ENCODE data around the gene SLC6A3.

Gene SLC6A3

DNA sequence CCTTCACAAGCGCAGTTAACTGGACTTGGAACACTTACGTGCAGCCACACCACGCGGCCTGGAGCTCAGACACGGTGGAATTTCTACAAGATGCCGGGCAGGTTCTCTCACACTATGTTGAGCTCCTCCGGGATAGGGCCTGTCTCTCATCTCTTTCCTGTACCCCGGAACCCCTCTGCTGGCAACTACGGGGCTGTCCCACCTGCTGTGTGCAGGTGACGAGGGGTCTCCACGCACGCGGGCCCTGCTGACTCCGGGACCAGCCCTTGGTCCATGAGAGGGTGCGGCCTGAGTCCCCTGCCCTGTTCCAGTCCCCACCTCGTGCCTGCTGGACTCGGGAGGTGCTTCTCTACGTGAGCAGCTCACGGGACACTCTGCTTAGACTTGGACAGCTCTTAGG, 40.1 kb downstream of the SLC6A3 start:
- Histone ChIP-seq H3K36me3 (no peaks in the 10 kb centered on the region), H3K27me3 (no peaks in the 10 kb centered on the region)

DNA sequence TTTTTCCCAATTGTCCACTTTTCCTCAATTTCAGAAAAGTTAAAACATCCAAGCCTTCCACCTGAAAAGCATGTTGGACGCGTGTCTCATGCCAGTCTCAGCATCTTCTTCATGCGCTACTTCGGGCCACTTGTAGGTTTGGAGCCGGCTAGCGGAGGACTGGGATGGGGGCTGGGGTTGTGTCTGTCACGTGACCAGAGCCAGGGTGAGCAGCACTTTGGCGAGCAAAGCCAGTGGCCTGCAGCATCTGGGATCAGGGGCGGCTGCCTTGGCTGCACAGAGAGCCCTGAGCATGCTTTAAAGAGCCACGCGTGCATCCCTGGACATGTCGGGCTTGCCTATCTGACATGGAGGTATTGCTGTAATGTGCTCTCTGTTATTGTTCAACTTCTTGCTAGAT, 41.2 kb downstream of the SLC6A3 start:
- Histone ChIP-seq H3K36me3 (no peaks in the 10 kb centered on the region), H3K9me3 (no peaks in the 10 kb centered on the region), H3K4me1 (peaks cover 6% of the 10 kb centered on the region), H3K27me3 (no peaks in the 10 kb centered on the region; the same call in 1 of the 2 replicates), H3K4me3 (ENCODE audit: low read depth, low read length) (no peak overlapping the region)
- TF ChIP-seq, protein P1, sequence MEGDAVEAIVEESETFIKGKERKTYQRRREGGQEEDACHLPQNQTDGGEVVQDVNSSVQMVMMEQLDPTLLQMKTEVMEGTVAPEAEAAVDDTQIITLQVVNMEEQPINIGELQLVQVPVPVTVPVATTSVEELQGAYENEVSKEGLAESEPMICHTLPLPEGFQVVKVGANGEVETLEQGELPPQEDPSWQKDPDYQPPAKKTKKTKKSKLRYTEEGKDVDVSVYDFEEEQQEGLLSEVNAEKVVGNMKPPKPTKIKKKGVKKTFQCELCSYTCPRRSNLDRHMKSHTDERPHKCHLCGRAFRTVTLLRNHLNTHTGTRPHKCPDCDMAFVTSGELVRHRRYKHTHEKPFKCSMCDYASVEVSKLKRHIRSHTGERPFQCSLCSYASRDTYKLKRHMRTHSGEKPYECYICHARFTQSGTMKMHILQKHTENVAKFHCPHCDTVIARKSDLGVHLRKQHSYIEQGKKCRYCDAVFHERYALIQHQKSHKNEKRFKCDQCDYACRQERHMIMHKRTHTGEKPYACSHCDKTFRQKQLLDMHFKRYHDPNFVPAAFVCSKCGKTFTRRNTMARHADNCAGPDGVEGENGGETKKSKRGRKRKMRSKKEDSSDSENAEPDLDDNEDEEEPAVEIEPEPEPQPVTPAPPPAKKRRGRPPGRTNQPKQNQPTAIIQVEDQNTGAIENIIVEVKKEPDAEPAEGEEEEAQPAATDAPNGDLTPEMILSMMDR (IDR thresholded peaks at IDR 0.05; ENCODE audit: low read depth, low read length) = no peak
- DNase-seq = no peak

More for the DNA sequence above, 40.1 kb downstream of the SLC6A3 start:
- Histone ChIP-seq H3K4me3 (ENCODE audit: low read depth, low read length) (no peak overlapping the region), H3K4me1 (peaks cover 6% of the 10 kb centered on the region), H3K9me3 (no peaks in the 10 kb centered on the region)
- TF ChIP-seq, protein P1 (IDR thresholded peaks at IDR 0.05; ENCODE audit: low read depth, low read length) = no peak
- DNase-seq = no peak

DNA sequence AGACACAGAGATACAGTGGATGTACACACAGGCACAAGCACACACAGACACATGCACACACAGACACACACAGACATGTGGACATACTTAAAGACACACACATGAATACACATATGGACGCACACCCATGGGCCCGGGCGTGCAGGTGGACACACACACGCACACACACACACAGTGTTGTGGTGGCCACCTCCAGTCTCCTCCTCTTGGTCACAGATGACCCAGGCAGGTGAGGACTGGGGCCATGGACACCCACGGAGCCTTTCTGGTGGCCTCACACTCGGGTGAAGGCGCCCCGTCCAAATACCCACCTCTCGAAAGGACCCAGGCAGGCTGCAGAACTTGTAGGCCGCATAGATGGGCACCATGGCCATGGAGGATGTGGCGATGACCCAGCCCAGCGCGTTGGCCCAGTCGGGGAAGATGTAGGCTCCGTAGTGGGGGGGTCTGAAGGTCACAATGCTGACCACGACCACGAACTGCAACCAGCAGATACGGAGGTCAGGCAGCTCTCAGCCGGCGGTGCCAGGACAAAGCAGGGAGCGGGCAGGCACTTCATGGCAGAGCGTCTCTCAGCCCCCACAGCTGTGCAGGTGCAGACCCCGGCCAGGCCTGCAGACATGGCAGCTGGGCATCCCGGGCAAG, 42.5 kb downstream of the SLC6A3 start:
- Histone ChIP-seq H3K4me3 (ENCODE audit: low read depth, low read length) (no peak overlapping the region), H3K27me3 (peaks cover under 1% of the 10 kb centered on the region; the same call in 1 of the 2 replicates), H3K4me1 (peaks cover 6% of the 10 kb centered on the region), H3K36me3 (no peaks in the 10 kb centered on the region), H3K9me3 (no peaks in the 10 kb centered on the region)
- TF ChIP-seq, protein P1 (IDR thresholded peaks at IDR 0.05; ENCODE audit: low read depth, low read length) = no peak
- no peak for DNase-seq

DNA sequence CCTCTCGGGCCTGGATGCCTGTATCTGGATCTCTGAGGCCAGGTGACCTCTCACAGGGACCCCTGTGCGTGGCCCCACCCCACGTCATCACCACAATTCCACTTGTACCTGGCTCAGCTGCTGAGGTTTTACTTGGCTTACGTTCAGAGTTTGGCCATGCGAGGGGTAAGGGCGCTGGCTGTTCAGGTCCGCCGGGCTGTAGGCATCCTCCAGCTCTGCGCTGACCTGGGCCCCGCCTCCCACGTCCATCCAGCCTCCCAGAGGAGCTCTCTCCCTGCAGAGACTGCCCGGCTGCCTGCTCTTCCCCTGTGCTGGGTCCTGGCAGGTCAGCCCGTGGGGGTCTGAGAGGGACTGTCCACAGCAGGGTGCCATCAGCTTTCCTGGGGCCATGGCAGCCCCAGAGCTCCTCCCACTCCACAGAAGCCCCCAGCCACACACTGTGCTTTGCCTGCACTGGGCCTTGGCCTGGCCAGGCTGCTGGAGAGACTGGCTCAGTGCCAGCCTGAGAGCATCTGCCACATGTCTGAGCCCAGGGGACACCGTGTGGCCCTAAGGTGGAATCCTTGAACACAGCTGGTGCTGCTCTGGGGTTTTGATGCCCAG, 43.6 kb downstream of the SLC6A3 start:
- Histone ChIP-seq H3K4me3 (ENCODE audit: low read depth, low read length) (no peak overlapping the region), H3K9me3 (no peaks in the 10 kb centered on the region), H3K36me3 (no peaks in the 10 kb centered on the region), H3K4me1 (peaks cover 6% of the 10 kb centered on the region), H3K27me3 (peaks cover 12% of the 10 kb centered on the region)
- TF ChIP-seq, protein P1 (IDR thresholded peaks at IDR 0.05; ENCODE audit: low read depth, low read length) = no peak
- peak; percentile 83 for DNase-seq

DNA sequence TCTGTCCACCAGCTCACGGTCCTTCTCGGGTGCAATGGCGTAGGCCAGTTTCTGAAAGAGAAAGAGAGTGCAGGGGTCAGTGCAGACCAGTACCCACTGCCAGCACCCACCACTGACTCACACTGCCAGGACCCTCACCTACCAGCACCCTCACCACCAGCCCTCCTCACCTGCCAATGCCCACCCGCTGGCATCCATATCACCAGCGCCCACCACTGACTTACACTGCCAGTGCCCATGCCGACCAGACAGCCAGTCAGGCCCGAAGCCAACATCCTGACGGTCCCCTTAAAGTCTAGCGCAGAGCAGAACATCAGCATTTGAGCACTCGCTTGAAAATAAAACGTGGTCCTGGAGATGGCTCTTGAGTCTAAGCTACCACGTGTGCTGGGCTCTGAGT, 44.3 kb downstream of the SLC6A3 start:
- TF ChIP-seq, protein P1 (IDR thresholded peaks at IDR 0.05; ENCODE audit: low read depth, low read length) = no peak
- peaks cover 19% of the 10 kb centered on the region for H3K27me3 ChIP-seq

DNA sequence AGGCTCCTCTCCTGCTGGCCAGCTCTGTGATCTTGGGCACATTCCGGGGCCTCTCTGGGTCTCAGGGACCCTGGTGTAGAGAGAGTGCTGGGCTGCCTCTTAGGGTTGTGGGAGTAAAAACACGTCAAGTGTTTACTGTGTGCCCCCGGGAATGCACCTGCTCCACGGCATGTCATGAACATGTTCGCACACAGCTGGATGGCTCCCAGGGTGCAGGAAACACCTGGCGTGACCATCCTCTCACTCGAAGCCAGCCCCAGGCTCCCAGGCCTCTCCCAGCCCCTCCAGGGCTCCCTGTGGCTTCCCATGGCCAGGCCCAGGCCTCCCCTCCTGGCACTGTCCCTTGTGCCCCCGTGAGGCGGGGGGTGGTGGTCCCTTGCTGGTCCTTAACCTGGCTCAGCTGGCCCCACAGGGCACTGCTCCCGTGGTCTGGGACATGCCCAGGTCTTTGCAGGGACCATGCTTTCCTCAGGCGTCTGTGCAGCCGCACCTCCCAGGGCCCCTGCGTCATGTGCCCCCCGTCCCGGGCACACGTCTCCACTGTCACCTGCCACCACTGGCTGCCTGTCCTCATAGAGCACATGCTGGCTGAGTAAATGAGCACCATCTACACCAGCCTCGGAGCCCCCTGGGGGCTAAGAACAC, 44.9 kb downstream of the SLC6A3 start:
- TF ChIP-seq, protein P1 (IDR thresholded peaks at IDR 0.05; ENCODE audit: low read depth, low read length) = no peak

More for the DNA sequence above, 44.3 kb downstream of the SLC6A3 start:
- no peak overlapping the region for H3K4me3 ChIP-seq (ENCODE audit: low read depth, low read length)
- no peak for DNase-seq
- H3K4me1 ChIP-seq = peaks cover 6% of the 10 kb centered on the region
- H3K9me3 ChIP-seq = no peaks in the 10 kb centered on the region
- no peaks in the 10 kb centered on the region for H3K36me3 ChIP-seq

More for the DNA sequence above, 44.9 kb downstream of the SLC6A3 start:
- H3K9me3 ChIP-seq = no peaks in the 10 kb centered on the region
- H3K36me3 ChIP-seq = no peaks in the 10 kb centered on the region
- H3K27me3 ChIP-seq = peaks cover 25% of the 10 kb centered on the region
- DNase-seq = no peak
- H3K4me3 ChIP-seq (ENCODE audit: low read depth, low read length) = no peak overlapping the region
- peaks cover 6% of the 10 kb centered on the region for H3K4me1 ChIP-seq

Measured in BE2C (cell line).